ENCODE results near the gene EMCN.
"Not testable (repeated sequence)": the region's sequence is repeated elsewhere in the genome, so short reads cannot be mapped to it uniquely, and the experiment has no call there.

Gene EMCN

DNA sequence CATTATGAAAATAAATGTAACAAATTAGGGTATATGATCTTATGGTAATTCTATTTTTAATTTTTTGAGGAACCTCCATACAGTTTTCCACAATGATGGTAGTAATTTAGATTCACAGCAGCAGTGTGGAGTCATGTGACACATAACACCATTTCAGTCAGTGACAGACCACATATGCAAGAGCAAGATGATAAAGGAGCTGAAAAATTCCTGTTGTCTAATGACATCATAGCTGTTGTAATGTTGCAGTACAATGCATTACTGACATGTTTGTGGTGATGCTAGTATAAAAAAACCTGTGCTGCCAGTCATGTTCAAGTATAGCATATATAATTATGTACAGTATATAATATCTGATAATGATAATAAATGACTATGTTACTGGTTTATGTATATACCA lies 28.5 kb downstream of the EMCN start:
- peak; percentile 46 for DNase-seq

DNA sequence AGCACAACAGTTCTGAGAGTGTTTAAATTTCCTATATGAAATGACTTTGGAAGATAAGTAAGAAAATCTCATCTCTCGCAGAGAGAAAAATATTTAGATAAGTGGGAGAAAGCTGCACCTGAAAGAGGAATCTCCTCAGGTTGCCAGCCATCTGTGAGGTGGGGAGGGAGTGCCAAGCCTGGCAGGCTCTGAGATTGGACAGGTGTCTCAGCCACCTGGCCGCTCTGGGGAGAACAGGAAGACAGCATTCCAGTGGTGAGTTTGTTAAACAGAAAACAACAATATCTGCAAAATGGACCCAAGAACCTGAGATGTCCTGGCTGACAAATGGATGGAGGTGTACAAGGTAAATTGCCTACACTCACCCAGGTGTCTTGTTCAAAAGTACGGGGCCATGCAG lies 31.3 kb downstream of the EMCN start:
- DNase-seq: no peak

DNA sequence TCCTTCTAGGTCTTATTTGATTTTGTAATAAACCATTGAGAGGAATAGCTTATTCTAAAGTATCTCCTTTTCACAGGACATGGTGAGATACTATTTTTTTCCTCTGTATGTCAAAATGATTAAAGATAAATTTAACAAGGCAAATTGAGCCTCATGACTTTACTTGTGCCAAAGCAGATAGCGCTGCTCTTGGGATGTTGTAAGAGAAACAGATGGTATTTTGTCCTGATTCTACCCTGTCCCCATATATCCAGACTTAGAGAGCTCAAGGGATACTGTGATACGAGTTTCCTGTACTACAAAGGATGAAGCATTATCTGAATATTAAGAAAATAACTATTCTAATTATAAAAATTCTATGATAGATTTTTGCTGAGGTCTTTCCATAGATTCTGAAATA lies 34.0 kb downstream of the EMCN start:
- DNase-seq: no peak

DNA sequence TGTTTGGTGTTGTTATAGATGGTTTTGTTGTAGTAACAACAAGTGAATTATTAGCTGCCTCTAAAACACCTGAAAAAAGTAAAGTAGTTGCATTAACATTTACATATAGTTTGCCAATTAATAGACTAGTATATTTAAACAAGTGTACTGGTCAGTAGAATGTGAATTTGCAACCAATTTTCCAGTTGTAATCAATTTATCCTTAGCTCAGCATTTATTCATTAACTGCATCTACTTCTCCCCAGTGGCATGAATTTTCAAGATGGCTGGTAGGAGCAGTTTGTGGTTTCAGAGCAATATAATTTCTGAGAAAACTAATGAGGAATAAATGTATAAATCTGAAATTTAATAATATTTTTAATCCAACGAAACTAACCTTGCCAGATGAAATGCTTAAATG lies 37.9 kb downstream of the EMCN start:
- no peak for DNase-seq

DNA sequence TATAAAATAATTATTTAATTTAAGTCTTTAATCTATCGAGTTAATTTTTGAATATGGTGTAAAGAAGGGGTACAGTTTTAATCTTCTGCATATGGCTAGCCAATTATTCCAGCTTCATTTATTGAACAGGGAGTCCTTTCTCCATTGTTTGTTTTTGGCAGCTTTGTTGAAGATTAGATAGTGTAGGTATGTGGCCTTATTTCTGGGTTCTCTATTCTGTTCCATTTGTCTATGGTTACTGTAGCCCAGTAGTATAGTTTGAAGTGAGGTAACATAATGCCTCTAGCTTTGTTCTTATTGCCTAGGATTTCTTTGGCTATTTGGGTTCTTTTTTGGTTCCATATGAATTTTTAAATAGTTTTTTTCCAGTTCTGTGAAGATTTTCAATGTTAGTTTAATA lies 48.3 kb downstream of the EMCN start:
- no peak for DNase-seq

DNA sequence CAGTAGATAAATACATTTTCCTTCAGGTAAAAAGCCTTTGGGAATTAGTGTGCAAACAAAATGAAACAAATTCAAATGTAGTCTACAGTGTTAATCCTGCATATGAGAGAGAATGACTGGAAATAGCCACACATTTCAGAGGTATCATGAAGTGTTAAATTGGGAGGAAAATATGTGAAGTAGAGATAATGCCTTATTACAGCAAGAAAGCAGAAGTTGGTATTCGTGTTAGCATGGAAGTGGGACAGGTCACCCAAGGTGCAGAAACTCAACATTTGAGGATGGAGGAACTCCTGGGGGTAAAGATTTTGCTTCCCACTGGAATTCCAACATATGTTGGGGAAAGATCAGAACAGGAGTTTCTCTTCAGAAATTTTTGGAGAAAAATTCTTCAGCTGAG lies 51.3 kb downstream of the EMCN start:
- DNase-seq: no peak

DNA sequence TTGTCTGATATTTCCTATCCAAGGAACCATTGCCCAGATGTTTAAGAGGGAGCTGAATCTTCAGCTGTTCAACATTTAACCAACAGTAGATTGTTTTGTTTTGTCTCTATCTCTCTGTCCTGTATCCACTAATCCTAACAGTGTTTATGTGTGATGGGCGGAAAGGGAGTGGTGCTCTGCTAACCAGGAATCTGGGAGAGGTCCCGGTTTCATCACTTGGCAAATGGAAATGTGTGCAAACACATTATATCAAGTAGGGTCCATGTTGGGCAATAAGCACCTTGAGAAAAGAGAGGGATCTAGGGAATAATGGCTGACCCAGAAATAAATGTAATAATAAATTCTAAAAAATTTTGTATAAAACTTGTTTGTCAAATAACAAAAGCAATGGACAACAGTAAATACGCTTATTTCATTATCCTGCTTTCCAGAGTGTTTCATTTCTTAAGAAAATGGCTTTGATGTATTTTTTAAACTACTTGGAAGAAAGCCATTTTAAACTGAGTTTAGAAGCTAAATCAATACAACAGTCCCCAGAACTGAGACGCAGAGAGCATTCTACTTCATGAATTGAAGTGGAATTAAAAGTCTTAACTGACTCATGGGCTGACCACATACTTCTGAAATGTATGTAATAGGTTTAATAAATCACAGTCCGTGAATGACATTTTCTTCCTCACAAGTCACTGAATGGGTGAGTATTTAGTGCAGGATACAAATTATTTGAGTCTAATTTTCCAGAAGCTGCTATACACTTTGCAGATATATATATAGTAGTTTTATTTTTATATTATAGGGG lies 55.8 kb downstream of the EMCN start:
- peak; percentile 83 for DNase-seq

DNA sequence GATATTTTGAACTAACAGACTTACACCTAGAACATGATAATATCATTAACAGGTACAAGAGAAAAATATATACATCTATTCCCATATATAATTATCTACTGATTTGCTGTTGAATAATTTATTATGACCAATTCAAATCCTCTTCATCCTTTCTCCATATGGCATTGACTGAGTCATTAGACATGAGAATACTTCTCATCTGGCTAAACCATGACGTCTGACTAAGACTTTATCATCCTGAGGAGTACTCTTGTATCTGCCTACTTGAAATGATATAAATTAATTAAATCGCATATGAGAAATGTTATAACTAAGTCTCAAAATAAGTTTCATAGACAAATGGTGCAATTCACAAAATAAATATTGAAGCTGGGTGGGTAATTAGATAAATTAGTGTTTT lies 67.4 kb downstream of the EMCN start:
- DNase-seq: peak; percentile 50

DNA sequence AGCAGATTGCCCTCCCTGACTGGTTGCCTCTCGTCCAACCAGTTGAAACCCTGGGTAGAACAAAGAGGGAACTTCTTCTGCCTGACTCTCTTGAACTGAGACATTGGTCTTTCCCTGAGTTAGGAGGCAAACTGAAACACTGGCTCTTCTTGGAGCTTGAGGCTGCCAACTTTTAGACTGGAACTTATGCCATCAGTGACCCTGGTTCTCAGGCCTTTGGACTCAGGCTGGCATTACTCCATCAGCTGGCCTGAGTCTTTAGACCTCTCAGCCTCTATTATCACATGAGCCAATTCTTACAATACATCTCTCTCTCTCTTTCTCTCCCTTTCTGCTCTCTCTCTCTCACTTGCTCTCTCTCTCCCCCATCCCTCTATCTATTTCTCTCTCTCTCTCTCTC lies 86.4 kb downstream of the EMCN start:
- DNase-seq: no peak

DNA sequence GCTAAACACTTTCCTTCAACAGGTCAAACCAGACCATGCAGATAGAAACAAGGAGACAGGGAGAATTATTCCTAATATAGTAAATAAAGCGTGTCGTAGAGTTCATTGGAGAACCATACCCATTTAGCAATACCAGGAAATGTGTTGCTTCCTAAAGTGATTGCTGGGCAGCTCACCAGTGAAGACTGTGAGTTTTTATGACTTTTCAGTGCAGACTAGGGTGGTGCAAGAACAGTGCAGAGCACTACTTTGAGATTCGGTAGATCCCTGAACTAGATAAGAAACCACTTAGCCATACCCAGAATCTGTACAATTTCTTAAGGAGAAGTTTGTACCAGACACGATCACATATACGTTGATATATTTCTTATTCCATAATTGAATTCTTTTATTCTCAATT lies 87.4 kb downstream of the EMCN start:
- DNase-seq: no peak

DNA sequence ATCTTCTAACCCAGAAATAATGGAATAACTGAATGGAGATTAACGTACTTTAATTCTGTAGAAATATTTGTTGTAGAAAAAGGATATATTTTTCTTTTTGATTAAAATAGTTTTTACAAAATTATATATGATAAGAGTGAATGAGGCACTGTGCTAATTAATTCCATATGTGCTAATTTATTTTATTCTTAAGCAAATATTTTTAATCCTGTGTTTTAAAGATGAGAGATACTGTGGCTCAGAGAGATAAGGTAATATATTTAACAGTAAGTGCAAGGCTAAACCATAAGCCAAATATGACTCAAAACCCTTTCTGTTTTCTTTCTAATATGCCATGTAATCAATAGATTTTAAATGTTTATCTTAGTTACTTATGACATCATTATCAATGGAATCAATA lies 88.2 kb downstream of the EMCN start:
- DNase-seq: no peak

DNA sequence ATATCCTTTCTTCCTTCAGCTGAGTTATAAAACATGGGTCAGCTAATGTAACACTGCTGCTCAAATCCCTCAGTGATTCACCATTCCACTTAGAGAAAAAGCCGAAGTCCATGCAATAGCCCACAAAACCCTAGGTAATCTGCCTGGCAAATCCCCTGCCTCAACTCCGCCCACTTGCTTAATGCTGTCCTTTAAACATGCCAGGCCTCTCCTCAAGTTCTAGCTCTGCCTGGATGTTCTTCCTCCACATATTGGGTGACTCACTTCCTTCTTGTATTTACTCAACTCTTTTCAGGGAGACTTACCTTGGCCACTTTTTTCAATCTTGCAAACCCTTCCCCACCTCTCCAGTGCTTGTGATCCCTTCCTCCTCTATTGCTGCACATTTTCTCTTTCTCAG lies 89.8 kb downstream of the EMCN start:
- DNase-seq: peak; percentile 88

DNA sequence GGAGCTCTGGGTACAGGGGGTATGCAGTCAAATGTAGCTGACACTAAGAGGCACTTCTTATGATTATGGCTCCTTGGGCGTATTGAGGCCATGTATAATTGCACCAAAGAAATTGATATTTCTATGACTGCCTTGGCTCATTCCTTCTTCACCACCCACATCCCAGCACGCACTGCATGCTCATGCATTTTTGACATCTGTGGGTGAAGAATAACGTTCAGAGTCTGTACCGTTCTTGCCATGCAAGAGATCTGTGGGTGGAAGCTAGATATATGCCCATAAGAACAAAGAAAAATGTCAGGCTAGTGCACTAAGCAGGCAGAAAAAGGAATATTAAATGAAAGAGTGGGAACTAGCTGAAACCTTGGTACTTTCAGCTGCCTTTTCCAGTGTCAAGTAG lies 93.4 kb downstream of the EMCN start:
- no peak for DNase-seq

DNA sequence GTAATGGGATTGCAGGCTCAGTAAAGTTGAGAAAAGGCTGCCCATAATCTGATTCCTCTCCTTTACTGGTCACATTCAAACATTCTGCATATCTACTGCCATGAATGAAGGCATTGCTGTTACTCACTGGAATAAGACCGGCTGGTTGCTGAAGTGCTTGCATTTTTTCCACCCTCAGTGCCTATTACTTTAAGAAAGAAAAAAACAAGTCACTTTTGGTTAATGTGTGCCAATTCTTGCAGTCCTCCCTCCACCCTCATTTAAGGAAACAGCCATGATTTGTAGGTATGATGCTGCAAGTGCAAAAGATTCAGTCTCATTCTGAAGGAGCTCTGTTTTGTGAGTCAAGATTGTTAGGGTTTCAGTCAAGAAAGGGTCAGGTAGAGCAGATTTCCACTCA lies 94.9 kb downstream of the EMCN start:
- DNase-seq: no peak

DNA sequence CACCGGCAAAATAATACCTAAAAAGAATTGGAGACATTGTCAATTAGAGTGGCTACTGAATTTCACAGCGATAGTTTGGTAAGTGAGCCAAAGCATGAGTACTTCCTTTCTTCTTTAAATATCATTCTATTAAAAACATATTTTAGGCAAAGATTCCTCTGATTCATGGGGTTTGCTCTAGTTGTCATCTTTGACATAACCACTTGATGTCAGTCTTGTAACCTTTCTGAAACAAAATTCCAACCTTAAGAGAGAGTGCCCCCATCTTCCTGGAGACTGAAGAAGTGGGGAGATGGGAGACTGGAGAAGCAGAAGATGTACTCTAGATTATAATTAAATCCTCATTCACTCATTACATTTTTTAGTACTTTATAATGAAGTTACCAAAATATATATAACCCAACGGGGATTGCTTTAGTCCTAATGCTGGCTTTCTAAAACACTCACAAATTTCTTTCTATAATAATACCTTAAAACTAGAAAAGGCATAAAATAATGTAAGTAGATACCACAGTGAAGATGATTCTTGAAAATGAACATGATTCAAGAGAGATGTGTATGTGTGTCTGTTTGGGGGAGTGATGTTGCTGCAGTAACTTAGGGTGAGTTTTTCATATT lies 96.4 kb downstream of the EMCN start:
- peak; percentile 6 for DNase-seq

DNA sequence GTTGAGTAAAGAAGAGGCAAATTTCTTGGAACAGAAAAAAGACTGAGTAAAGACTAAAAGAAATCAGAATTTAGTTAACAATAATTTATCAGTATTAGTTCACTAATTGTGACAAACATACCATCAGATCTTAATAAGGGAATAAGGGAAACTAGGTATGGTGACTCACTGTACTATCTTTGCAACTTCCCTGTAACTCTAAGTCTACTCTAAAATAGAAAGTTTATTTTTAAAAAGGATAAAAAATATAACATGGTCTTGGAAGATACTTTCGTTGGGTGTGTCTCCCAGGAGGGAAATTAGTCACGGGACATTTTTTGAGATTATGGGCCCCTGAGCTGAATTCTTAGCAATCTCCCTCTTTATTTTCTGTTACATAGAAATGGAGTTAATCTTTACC lies 97.3 kb downstream of the EMCN start:
- DNase-seq: no peak

DNA sequence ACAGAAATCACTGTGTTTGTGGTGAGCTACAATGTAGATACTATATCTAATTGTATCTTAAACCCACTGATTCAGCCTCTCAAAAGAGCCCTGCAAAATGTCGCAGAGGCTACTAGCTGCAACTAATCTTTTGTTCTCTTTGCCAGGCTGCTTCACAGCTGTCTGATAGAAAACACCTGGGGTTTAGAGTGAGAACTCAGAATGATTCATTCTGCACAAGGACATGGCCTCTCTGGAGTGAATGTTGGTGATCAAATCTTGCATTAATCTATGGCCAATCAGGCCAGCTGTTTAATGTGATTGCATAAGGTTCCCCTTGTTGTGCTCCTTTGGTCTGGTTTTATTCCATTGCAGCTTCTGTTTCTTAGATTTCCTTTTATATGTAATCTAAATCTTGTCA lies 100.3 kb downstream of the EMCN start:
- no peak for DNase-seq

DNA sequence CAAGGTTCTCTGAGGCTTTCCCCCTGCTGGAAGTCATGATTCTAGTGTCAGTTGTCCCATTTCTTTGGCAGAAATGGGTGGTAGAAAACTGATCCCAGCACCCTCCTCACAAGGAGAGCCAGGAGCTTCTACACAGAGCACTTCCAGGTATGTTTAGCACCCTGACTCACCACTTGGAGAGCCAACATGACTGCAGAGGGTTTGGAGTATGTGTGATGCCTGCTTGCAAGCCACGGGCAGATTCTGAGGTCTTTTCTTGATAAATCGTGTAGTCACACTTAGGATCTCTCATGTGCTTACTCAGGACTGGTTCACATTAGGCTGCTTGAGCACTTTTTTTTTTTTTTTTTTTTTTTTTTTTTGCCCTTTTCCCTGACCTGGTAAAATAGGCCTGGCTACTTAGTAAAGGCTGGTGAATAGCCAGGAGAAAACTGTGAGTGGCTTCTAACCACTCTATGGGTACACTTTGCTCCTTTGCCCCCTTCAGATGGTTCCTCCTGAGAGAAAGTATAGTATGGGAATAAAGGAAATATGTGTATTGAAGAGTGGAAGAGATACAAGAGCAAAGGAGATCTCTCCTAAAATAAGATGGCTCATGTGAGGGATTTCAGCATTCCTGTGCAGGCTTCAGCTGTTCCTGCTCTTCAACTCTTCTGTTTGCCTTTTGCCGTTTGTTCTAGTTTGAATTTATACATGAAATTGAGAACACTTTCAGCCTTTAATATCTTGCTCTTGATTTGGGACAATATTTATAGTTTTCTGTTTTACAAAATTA lies 103.6 kb downstream of the EMCN start:
- peak; percentile 59 for DNase-seq

DNA sequence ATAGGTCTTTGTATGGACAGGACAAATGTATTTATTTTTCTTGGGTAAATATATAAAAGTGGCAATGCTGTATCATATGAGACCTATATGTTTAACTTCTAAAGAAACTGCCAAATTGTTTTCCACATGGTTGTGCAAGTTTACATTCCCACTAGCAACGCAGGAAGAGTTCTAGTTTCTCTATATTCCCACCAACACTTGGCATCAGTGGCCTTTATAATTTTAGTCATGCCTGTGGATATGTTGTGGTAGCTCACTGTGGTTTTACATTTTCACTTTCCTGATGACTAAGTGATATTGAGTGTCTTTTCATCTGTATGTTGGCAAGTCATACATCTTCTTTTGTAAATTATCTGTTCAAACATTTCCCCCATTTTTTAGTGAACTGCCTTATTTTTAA lies 126.0 kb downstream of the EMCN start:
- peak; percentile 82 for DNase-seq

DNA sequence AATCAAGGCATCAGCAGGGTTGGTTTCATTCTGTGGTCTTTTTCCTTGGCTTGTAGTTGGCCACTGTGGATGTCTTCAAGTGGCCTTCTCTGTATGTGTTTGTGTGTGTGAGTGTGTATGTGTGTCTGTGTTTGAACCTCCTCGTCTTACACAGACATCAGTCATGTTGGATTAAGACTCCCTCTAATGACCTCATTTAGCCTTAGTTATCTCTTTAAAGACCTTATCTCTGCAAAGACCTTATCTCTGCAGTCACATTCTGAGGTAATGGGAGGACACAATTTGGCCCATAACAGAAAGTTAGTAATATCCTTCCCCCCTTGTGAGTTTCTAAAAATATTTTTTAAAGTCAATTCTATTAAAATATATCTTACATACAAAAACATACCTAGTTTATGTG lies 126.7 kb downstream of the EMCN start:
- DNase-seq: peak; percentile 37

DNA sequence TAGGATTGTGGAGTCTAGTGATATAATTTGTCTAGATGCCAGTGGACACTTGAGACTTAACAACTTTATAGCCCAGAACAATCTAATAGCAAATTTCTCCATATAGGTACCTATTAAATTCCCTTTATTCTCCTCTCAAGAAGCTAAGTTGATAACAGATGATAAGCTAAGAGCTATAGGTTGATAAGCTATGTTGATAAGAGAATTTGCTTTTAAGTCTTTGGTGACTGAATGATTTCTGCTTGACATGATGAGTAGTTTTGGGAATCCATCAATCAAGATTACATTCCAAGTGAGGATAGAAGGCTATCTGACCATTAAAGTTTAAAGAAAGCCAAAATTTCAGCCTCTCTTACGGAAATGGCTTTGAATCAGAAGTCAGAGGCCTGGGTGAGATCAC lies 131.6 kb downstream of the EMCN start:
- DNase-seq: peak; percentile 42

DNA sequence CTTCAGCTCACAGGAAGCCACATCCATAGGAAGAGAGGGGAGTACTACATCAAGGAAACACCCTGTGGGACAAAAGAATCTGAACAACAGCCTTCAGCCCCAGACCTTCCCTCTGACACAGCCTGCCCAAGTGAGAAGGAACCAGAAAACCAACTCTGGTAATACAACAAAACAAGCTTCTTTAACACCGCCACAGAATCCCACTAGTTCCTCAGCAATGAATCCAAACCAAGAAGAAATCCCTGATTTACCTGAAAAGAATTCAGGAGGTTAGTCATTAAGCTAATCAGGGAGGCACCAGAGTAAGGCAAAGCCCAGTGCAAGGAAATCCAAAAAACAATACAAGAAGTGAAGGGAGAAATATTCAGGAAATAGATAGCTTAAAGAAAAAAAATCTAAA lies 137.4 kb downstream of the EMCN start:
- DNase-seq: not testable (repeated sequence)

DNA sequence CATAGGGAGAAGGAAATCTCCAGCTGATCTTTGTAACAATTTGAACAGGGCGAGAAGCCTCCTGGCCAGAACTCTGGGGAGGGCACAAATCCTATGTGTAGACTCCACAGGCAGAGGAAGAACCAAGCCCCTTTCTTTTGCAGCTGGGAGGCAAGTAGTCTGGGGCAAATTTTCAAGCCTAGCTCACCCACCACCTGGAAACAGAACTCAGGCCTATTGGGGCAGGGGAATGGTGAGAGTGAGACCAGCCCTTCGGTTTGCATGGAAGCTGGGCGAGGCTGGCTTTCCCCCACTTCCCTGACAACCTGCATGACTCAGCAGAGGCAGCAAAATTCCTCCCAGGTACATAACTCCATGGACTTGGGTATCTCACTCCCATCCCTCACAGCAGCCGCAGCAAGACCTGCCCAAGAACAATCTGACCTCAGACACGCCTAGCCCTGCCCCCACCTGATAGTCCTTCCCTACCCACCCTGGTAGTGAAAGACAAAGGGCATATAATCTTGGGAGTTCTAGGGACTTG lies 138.2 kb downstream of the EMCN start:
- DNase-seq: no peak

DNA sequence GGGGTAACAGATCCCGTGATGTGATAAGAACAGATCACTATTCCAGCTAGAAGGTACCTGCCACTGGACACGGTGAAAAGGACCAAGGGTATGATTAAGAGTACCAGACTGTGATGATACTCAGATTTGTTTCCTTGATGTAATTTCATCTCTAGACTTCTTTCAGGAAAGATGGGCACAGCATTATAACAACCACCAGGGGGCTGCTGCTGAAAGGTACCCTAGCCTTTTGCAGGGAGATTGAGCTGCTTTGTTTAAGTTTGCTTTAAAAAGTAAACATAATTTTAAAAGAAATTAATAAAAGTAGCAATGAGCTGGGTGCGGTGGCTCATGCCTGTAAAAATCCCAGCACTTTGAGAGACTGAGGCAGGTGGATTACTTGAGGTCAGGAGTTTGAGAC lies 145.4 kb downstream of the EMCN start:
- no peak for DNase-seq
